Stomach (tissue), 9 donors: Measurements from ENCODE around the gene COL12A1. TPM values are rescaled to one million over a fixed set of nuclear protein-coding genes. Genes with fewer than 3 reads are reported as not detected.

Experiments used
- DNase-seq, 2 donors: peaks; one replicate each; pipeline versions ENCODE4 v3.0.0 to v3.0.0-alpha.2; 2013 to 2019
- H3K27ac ChIP-seq, 5 donors: fragments of 200-600 bp in 4 of 5; sonication (generic) in 4 of 5; one replicate each; pipeline ENCODE4 v1.5.1; 2013 to 2019; ENCODE audit warnings: mild to moderate bottlenecking in 1 of 5, moderate library complexity in 1 of 5
- H3K27me3 ChIP-seq, 3 donors: fragments of 200-600 bp; sonication (generic); one replicate each; pipeline ENCODE4 v1.5.1; 2017 to 2019; ENCODE audit warnings: mixed run types in 1 of 3
- H3K36me3 ChIP-seq, 4 donors: fragments of 200-600 bp; sonication (generic); 1 replicate in 3 of 4; 2 replicates in 1 of 4; pipeline ENCODE4 v1.5.1; 2016 to 2019
- H3K4me1 ChIP-seq, 4 donors: fragments of 200-600 bp; sonication (generic); one replicate each; pipeline ENCODE4 v1.5.1; 2016 to 2019
- H3K4me3 ChIP-seq, 4 donors: fragments of 200-600 bp; sonication (generic) in 3 of 4; one replicate each; pipeline ENCODE4 v1.5.1; 2016 to 2019; ENCODE audit warnings: mild to moderate bottlenecking in 1 of 4
- H3K9me3 ChIP-seq, 4 donors: fragments of 200-600 bp; sonication (generic); one replicate each; pipeline ENCODE4 v1.5.1; 2016 to 2019
- EP300 ChIP-seq: sonication (generic); formaldehyde crosslinking; IDR thresholded peaks from one replicate; pipeline ENCODE4 v1.6.1; 2017; ENCODE audit warnings: antibody characterized with exemption
- POLR2A ChIP-seq, 4 donors: fragments of 450-650 bp; IDR thresholded peaks; one replicate each; pipeline ENCODE4 v1.6.1; 2016; ENCODE audit warnings: antibody characterized with exemption in 4 of 4, control low read depth in 2 of 4, mild to moderate bottlenecking in 1 of 4, moderate library complexity in 1 of 4
- POLR2AphosphoS5 ChIP-seq, 3 donors: sonication (generic); formaldehyde crosslinking; IDR thresholded peaks; one replicate each; pipeline ENCODE4 v1.6.1; 2016; ENCODE audit warnings: antibody characterized with exemption in 3 of 3
- WGBS, 5 donors: extraction: QIAGEN DNeasy Blood & Tissue Kit in 3 of 5; methylation state at CpG; one replicate each; pipeline versions ENCODE4 v1.1.5 to v1.1.7; 2013 to 2018; 5-methylcytosine and 5-hydroxymethylcytosine counted together
- intact Hi-C: fragments of 100-400 bp; cut with DNase I; formaldehyde crosslinking; loops from one replicate; pipeline ENCODE4 v1.15.1; 2023; ENCODE audit warnings: low total_unique reads
- polyA plus RNA-seq, 3 donors: library from polyadenylated mRNA; stranded (reverse); fragments of 200-250 nt; gene quantifications; one replicate each; pipeline ENCODE4 v1.2.3, GENCODE V29; 2013
- total RNA-seq, 5 donors: library from RNA; depleted of rRNA; stranded (reverse); fragments of >200 nt; gene quantifications; one replicate each; pipeline versions ENCODE4 v1.1.0 to v1.2.3, GENCODE V29; 2014 to 2016
- TF ChIP-seq, protein P1 (sequence below), 7 experiments: fragments of 450-650 bp in 4 of 7; fragments of 200-600 bp in 3 of 7; sonication (generic) in 3 of 7; IDR thresholded peaks; one replicate each; pipeline ENCODE4 v1.5.1; 2016 to 2019; ENCODE audit warnings: antibody characterized with exemption in 7 of 7, control low read depth in 2 of 7, mild to moderate bottlenecking in 1 of 7
- donor health status: healthy with polysubstance abuse.
- donor health status: Bipolar disorder and iron deficiency.
- donor health status: healthy.

COL12A1 gene
- total and polyA plus RNA-seq, 8 donors: 3.4 to 170 (median 20.3) TPM

DNA sequence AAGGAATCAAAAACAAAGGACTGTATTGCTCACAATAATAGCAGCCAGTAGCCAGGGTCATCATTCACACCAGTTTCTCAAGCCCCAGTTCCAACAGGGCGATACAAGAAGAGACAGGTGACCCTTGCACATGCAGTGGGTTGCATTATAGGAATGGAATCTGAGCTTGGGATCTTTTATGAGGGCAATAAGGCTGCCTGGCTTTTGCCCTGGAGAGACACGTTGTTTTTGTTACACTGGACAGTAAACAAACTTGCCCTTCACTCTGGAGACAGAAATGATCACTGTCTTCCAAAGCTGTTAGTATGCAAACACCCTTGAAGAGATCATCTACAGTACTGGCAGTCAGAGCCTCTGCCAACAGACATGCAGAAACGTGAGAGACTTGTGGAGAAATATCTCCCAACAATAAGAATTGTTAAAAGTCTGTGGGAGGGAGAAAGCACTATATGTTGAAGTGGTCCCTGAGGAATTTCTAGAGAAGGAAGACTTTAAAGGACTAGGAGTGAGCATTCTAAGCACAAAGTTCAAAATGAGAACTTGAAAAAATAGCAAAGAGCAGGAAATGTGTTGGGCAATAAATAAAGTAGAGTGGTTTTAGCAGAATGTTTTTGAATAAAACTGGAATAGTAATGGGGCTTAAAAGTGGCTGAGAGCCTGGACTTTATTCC, 6.2 kb upstream of the COL12A1 start:
- Histone ChIP-seq H3K27ac (no peak overlapping the region), H3K4me3 (no peak overlapping the region), H3K36me3 (no peaks in the 10 kb centered on the region), H3K9me3 (no peaks in the 10 kb centered on the region), H3K27me3 (peaks cover 0 to 21% (median 17%) of the 10 kb centered on the region in 3 donors), H3K4me1 (peaks cover 11 to 27% (median 22%) of the 10 kb centered on the region in 4 donors)
- TF ChIP-seq POLR2A (IDR thresholded peaks at IDR 0.05) (no peak), POLR2AphosphoS5 (IDR thresholded peaks at IDR 0.05) (no peak), EP300 (no peak)
- TF ChIP-seq, protein P1, sequence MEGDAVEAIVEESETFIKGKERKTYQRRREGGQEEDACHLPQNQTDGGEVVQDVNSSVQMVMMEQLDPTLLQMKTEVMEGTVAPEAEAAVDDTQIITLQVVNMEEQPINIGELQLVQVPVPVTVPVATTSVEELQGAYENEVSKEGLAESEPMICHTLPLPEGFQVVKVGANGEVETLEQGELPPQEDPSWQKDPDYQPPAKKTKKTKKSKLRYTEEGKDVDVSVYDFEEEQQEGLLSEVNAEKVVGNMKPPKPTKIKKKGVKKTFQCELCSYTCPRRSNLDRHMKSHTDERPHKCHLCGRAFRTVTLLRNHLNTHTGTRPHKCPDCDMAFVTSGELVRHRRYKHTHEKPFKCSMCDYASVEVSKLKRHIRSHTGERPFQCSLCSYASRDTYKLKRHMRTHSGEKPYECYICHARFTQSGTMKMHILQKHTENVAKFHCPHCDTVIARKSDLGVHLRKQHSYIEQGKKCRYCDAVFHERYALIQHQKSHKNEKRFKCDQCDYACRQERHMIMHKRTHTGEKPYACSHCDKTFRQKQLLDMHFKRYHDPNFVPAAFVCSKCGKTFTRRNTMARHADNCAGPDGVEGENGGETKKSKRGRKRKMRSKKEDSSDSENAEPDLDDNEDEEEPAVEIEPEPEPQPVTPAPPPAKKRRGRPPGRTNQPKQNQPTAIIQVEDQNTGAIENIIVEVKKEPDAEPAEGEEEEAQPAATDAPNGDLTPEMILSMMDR (IDR thresholded peaks at IDR 0.05): no peak
- intact Hi-C loops: loop anchor here (5.0 to 10.0 kb wide), 2 partner anchors 1357 to 1475 kb away; no protein-coding TSS in a partner anchor
- DNase-seq: no peak
- WGBS, 5 donors: 18 to 26% (median 22%) methylated on average over 3 of the region's 3 CpGs

GRCh38 chr6:75210885-75211739, 5.3 kb upstream of the COL12A1 start:
- H3K4me1 ChIP-seq: peaks cover 18 to 36% (median 31%) of the 10 kb centered on the region in 4 donors
- peaks cover 0 to 28% (median 26%) of the 10 kb centered on the region in 3 donors for H3K27me3 ChIP-seq
- 20 to 25% (median 23%) methylated on average over 10 of the region's 10 CpGs for WGBS, 5 donors
- no peak overlapping the region for H3K4me3 ChIP-seq
- peak; percentile 54 to 86 for DNase-seq
- H3K27ac ChIP-seq: no peak overlapping the region
- H3K9me3 ChIP-seq: no peaks in the 10 kb centered on the region
- intact Hi-C loops: loop anchor here (5.0 to 10.0 kb wide), 2 partner anchors 1356 to 1474 kb away; no protein-coding TSS in a partner anchor
- H3K36me3 ChIP-seq: no peaks in the 10 kb centered on the region
- no peak for TF ChIP-seq EP300
- TF ChIP-seq, protein P1 (IDR thresholded peaks at IDR 0.05): peak in 5 of 7 experiments; percentile 45 to 82 (median 68)

DNA sequence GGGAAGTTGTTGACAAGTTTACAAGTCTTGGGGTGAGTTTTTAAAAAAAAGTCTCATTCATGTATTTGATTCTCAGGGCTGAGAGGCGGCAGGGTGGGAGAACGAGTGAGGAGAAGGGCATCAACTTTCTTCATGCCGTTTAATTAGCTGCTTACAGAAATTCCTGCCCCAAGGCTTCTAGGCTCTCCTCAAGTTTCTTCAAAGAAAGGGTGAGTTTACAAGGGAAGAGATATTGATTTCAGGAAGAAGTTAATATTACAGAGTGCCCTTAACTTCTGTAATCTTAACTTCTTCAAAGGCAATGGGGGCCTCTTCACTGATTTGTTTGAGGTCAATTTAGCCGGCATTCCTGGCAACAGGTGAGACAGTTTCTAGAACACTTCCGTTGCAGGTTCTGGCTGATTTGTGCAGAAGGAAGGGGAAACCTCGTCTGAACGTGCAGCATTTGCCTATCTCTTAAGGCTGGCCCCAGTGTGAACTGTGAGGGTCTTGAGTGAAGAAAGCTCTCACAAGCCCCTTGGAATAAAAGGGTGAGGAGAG, 3.4 kb upstream of the COL12A1 start:
- TF ChIP-seq POLR2A (IDR thresholded peaks at IDR 0.05): no peak
- TF ChIP-seq POLR2AphosphoS5 (IDR thresholded peaks at IDR 0.05): no peak
- TF ChIP-seq EP300: no peak
- TF ChIP-seq, protein P1 (IDR thresholded peaks at IDR 0.05): no peak
- H3K4me1 ChIP-seq: peaks cover 33 to 55% (median 50%) of the 10 kb centered on the region in 4 donors
- no peaks in the 10 kb centered on the region for H3K9me3 ChIP-seq
- intact Hi-C loops: loop anchor here (5.0 kb wide), 1 partner anchor 802 kb away; no protein-coding TSS in a partner anchor
- no peaks in the 10 kb centered on the region for H3K36me3 ChIP-seq
- H3K27ac ChIP-seq: no peak overlapping the region
- WGBS, 5 donors: 22 to 31% (median 27%) methylated on average over 7 of the region's 7 CpGs
- DNase-seq: no peak
- no peak overlapping the region for H3K4me3 ChIP-seq
- peaks cover 3 to 46% (median 44%) of the 10 kb centered on the region in 3 donors for H3K27me3 ChIP-seq
